RWPE1 (cell line): ENCODE measurements around the gene SKA3.

Source experiments
- CTCF ChIA-PET: fragments of 350-600 bp; sonication (Branson Sonifier 250); formaldehyde crosslinking; extraction: SDS; loops from one replicate; lab custom pipeline; 2021; lab: Yijun Ruan, JAX
- POLR2A ChIA-PET: fragments of 400-600 bp; formaldehyde crosslinking; extraction: SDS; loops from one replicate; lab custom pipeline; 2020; ENCODE audit warnings: antibody characterized with exemption; ENCODE audit not compliant: low non-redundant PET; lab: Yijun Ruan, JAX
- DNase-seq: peaks from one replicate; pipeline ENCODE4 v3.0.0; 2012; ENCODE audit warnings: low spot score
- H3K27ac ChIP-seq: fragments of 450-650 bp; 2 replicates; pipeline ENCODE4 v1.5.1; 2017
- TF ChIP-seq, protein P1 (sequence below): fragments of 450-650 bp; conservative IDR thresholded peaks from 2 replicates; pipeline ENCODE4 v1.5.1; 2017; ENCODE audit warnings: low read depth, mild to moderate bottlenecking

Gene SKA3

DNA sequence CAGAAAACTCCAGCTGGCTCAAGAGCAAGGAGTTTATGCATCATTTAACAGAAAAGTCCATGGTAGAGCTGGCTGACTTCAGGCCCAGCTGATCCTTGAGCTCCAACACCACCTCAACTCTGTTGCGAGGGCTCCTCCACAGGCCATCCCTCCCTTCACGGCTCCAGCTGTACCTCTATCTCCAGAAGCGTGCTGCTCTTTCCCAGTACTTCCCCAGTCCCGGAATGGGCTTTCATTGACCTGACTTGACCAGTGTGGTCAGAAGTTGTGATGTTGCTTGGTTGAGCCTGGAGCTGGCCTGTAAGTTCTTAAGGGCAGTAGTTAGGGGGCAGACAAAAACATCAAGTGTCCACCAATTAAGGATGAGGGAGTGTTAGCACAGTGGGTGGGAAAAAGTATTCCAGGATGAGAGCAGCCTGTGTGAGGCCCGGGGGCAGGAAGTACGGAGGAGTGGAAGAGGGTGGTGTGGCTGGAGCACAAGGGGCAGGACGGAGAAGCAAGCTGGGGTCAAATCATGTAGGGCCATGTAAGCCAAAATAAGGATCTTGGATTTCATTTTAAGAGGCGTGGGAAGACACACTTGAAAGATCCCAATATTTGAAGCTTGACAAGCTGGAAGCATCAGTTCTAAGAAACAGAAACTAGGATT is 24.0 kb downstream of the SKA3 start:
- CTCF ChIA-PET: interaction anchor here (0.7 kb wide), 1 partner anchor 11 kb away, joined by 3 read pairs; no protein-coding TSS in a partner anchor
- POLR2A ChIA-PET: no interaction called here
- TF ChIP-seq, protein P1, sequence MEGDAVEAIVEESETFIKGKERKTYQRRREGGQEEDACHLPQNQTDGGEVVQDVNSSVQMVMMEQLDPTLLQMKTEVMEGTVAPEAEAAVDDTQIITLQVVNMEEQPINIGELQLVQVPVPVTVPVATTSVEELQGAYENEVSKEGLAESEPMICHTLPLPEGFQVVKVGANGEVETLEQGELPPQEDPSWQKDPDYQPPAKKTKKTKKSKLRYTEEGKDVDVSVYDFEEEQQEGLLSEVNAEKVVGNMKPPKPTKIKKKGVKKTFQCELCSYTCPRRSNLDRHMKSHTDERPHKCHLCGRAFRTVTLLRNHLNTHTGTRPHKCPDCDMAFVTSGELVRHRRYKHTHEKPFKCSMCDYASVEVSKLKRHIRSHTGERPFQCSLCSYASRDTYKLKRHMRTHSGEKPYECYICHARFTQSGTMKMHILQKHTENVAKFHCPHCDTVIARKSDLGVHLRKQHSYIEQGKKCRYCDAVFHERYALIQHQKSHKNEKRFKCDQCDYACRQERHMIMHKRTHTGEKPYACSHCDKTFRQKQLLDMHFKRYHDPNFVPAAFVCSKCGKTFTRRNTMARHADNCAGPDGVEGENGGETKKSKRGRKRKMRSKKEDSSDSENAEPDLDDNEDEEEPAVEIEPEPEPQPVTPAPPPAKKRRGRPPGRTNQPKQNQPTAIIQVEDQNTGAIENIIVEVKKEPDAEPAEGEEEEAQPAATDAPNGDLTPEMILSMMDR: no peak
- no peak for DNase-seq
- no peak overlapping the region for H3K27ac ChIP-seq

DNA sequence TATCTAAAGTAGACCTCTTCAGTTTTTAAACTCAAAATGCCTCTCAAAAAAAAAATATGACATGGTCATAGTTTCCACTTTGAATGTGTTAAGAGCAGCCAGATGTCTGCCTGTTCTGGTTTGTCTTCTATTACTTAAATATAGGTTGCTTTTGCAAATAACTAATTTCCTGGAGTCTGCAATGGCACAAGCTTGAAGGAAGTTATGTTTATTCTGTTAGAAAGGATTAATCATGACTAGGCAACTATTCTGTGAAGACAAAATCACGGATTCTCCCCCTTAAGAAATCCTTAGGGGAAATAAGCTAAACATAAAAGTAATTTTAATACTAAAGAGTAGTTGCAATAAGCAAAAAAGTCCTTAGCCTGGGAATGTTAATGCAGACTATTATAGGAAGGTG is 26.3 kb downstream of the SKA3 start:
- ChIA-PET CTCF (interaction anchor here (1.2 kb wide), 1 partner anchor 14 kb away, joined by 4 read pairs; no protein-coding TSS in a partner anchor), POLR2A (no interaction called here)
- TF ChIP-seq, protein P1: no peak
- DNase-seq: no peak
- H3K27ac ChIP-seq: no peak overlapping the region

DNA sequence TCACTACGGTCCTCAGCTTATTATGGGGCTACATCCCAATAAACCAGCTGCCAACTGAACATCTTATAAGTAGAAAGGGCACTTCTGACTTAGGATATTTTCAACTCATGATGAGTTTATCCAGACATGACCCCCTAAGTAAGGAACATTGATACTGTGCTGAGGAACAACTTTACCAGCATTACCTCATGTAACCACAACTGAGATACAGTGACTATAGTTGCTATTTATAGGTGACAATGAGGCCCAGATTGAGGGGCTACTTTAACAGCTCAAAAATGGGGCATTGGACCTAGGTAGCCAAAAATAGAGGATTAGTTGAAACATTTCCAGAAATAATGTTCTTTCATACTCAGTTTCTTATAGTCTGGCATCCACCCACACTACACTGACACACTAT is 26.8 kb downstream of the SKA3 start:
- no peak overlapping the region for H3K27ac ChIP-seq
- DNase-seq: no peak
- CTCF ChIA-PET: interaction anchor here (1.2 kb wide), 1 partner anchor 14 kb away, joined by 4 read pairs; no protein-coding TSS in a partner anchor
- TF ChIP-seq, protein P1: no peak
- POLR2A ChIA-PET: no interaction called here

DNA sequence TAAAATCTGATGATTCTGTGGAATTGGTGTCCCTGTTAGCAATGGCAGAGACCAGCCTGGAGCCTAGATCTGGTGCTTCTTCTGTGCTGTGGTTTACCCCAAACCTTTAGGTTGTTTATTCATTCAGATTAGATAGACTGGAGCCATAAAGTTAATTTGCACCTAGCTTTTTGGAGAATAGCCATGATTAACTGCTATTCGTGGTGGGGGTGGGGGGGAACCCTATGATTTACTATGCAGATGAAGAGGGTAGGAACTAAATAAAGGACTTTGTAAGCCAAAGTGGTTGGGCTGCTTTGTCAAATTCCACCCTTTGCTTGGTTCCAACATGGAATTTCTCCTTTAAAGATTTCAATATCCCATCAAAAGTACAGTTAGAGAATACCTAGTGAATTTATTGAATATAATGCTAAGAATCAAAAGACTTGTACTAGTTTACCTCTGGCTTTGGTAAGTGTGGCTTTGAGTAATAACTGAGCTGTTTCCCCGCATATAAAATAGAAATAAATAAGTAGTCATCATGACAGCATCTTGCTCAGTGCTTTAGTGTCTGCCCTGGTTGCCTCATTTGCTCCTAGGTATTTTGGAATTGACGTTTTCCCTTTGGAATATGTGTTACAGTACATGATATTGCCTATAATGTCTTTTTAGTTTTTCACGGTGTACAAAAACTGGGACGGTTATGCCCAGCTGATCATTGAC is 27.6 kb downstream of the SKA3 start:
- ChIA-PET CTCF (no interaction called here), POLR2A (interaction anchor here (0.6 kb wide), 1 partner anchor 19 kb away, joined by 6 read pairs; no protein-coding TSS in a partner anchor)
- TF ChIP-seq, protein P1: no peak
- no peak for DNase-seq
- H3K27ac ChIP-seq: no peak overlapping the region

DNA sequence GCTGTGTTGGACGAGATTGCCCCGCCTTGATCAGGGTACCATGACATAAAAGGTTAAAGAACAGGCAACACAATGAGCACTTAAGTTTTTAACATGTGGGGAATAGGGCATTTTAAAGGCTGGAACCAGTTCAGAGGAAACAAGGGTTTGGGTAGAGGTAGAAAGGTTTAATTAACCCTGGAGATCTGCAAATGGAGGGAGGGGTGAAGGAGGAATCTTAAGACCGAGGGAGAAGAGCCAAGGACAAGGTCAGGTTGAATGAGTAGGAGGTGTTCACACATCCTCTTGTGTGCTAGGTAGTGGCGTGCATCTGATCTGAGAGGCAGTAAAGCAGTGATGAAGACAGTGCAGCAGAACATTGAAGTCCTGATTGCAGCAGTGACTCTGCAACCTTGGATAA is 28.5 kb downstream of the SKA3 start:
- no peak overlapping the region for H3K27ac ChIP-seq
- ChIA-PET POLR2A (interaction anchor here (0.6 kb wide), 1 partner anchor 20 kb away, joined by 6 read pairs; no protein-coding TSS in a partner anchor), CTCF (no interaction called here)
- DNase-seq: no peak
- TF ChIP-seq, protein P1: no peak

DNA sequence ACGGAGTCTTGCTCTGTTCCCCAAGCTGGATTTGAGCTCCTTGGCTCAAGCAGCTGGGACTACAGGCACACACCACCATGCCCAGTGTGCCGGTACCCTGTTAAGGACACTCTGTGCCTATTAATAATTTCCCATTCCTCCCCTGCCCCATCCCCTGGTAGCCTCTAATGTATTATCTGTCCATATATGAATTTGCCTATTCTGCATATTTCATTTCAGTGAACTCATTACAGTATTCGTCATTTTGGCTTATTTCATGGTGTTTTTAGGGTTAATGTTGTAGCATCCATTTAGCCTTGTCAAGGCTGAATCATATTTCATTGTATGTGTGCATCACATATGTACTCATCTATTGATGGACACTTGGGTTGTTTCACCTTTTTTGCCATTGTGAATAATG is 33.6 kb downstream of the SKA3 start:
- H3K27ac ChIP-seq: no peak overlapping the region
- TF ChIP-seq, protein P1: no peak
- CTCF ChIA-PET: interaction anchor here (0.8 kb wide), 1 partner anchor 1299 kb away, joined by 3 read pairs; no protein-coding TSS in a partner anchor
- POLR2A ChIA-PET: no interaction called here
- DNase-seq: no peak
